ENCODE results near the gene RSAD2.
"Not testable (repeated sequence)": the region's sequence is repeated elsewhere in the genome, so short reads cannot be mapped to it uniquely, and the experiment has no call there.

The RSAD2 gene

GRCh38 chr2:6934758-6935651, 57.4 kb downstream of the RSAD2 start:
- DNase-seq (ENCODE audit: low spot score): no peak
- Histone ChIP-seq H3K4me3 (no peak overlapping the region), H3K27ac (no peak overlapping the region)
- no peak for TF ChIP-seq CTCF (IDR thresholded peaks at IDR 0.05)

- not testable (repeated sequence) for H3K27ac ChIP-seq; DNase-seq (ENCODE audit: low spot score); H3K4me3 ChIP-seq
Observed at GRCh38 chr2:6935652-6936020, 58.1 kb downstream of the RSAD2 start.

DNA sequence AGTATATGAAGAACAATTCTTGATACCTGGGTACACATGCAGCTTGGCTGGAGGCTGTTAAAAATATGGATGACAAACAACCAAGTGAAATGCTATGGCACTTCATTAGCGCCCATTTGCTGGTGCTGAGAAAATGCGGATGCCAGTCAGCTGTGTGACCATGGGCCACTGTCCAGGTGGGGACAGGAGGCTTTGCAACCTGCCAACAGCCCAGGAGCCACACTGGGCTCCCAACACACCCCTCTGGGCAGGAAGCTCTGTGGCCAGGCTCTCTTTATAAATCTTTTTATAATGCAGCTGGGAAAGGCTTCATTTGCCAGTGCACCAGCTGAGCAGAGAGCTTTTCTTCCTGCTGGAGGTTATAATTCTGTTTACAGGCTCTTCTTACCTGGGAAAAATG, 59.6 kb downstream of the RSAD2 start:
- H3K4me3 ChIP-seq: no peak overlapping the region
- DNase-seq (ENCODE audit: low spot score): no peak
- TF ChIP-seq CTCF (IDR thresholded peaks at IDR 0.05): no peak
- no peak overlapping the region for H3K27ac ChIP-seq

GRCh38 chr2:6937582-6937981, 60.0 kb downstream of the RSAD2 start:
- Histone ChIP-seq H3K4me3 (no peak overlapping the region), H3K27ac (no peak overlapping the region)
- no peak for DNase-seq (ENCODE audit: low spot score)
- TF ChIP-seq CTCF (IDR thresholded peaks at IDR 0.05): no peak

- Histone ChIP-seq H3K27ac (no peak overlapping the region), H3K4me3 (no peak overlapping the region)
- no peak for TF ChIP-seq CTCF (IDR thresholded peaks at IDR 0.05)
- no peak for DNase-seq (ENCODE audit: low spot score)
Observed at GRCh38 chr2:6939071-6939470, 61.5 kb downstream of the RSAD2 start.

GRCh38 chr2:6940820-6941219, 63.2 kb downstream of the RSAD2 start:
- DNase-seq (ENCODE audit: low spot score): no peak
- Histone ChIP-seq H3K4me3 (no peak overlapping the region), H3K27ac (no peak overlapping the region)
- TF ChIP-seq CTCF (IDR thresholded peaks at IDR 0.05): no peak

DNA sequence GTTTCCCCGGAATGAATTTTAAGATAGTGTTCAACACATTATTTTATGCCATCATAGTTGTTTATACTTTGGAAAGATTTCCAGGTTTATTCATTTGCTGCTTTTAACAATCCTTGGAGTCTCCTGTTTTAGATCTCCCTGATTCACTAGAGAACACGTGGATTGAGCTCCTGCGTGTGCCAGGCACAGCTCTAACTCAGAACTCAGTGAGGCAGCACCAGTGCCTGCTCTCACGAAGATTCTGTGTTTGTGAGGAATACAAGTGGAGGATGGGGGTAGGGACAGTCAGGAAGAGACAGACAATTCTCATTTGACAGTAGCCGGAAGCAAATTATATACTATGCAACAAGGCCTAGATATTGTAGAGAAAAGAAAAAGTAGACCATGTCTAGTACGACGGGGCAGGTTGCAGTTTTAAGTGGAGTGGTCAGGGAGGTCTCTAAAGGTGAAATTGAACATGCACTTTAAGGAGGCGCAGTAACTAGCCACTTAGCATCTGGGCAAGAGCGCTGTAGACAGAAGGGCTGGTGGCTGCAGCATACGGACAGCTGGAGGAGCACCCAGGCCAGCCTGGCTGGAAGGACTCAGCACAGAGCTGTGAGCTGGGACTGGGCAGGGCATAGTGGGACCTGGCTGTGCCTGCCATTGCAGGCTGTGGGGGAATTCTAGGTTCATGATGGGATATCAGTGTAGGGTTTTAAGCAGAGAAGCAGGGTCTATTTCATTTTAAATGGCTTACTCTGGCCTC, 63.9 kb downstream of the RSAD2 start:
- Histone ChIP-seq H3K4me3 (no peak overlapping the region), H3K27ac (no peak overlapping the region)
- no peak for TF ChIP-seq CTCF (IDR thresholded peaks at IDR 0.05)
- DNase-seq (ENCODE audit: low spot score): no peak

All from coronary artery (tissue), 2 donors.